Fibroblast of the conjunctiva (primary cell): ENCODE results near the gene DCAF17.
"Not testable (repeated sequence)": the region's sequence is repeated elsewhere in the genome, so short reads cannot be mapped to it uniquely, and the experiment has no call there.

ENCODE experiments used
- DNase-seq: peaks from one replicate; pipeline ENCODE4 v3.0.0-alpha.2; 2010; ENCODE audit warnings: low read depth

Gene DCAF17

GRCh38 chr2:171459498-171459897 is 25.5 kb downstream of the DCAF17 start:
- DNase-seq = no peak

- no peak for DNase-seq
These were observed 26.5 kb downstream of the DCAF17 start for GRCh38 chr2:171460537-171460936.

GRCh38 chr2:171469176-171469575 is 35.1 kb downstream of the DCAF17 start:
- DNase-seq = no peak

- DNase-seq = no peak
These were observed 36.1 kb downstream of the DCAF17 start for GRCh38 chr2:171470129-171470528.

GRCh38 chr2:171475979-171476378 is 42.0 kb downstream of the DCAF17 start:
- DNase-seq = no peak

- no peak for DNase-seq
These were observed 44.3 kb downstream of the DCAF17 start for GRCh38 chr2:171478345-171478744.

- no peak for DNase-seq
These were observed 45.3 kb downstream of the DCAF17 start for GRCh38 chr2:171479154-171479814.

GRCh38 chr2:171480908-171481307 is 46.9 kb downstream of the DCAF17 start:
- DNase-seq = no peak

- DNase-seq = no peak
These were observed 48.3 kb downstream of the DCAF17 start for GRCh38 chr2:171482308-171482707.

- DNase-seq = no peak
These were observed 48.9 kb downstream of the DCAF17 start for GRCh38 chr2:171482877-171483276.

GRCh38 chr2:171483793-171484192 is 49.8 kb downstream of the DCAF17 start:
- DNase-seq = no peak

GRCh38 chr2:171485116-171485515 is 51.1 kb downstream of the DCAF17 start:
- no peak for DNase-seq

GRCh38 chr2:171487201-171487600 is 53.2 kb downstream of the DCAF17 start:
- DNase-seq = no peak

GRCh38 chr2:171487803-171488259 is 53.8 kb downstream of the DCAF17 start:
- no peak for DNase-seq

GRCh38 chr2:171490577-171490976 is 56.6 kb downstream of the DCAF17 start:
- no peak for DNase-seq

GRCh38 chr2:171491292-171491691 is 57.3 kb downstream of the DCAF17 start:
- DNase-seq = no peak

GRCh38 chr2:171492664-171493063 is 58.6 kb downstream of the DCAF17 start:
- no peak for DNase-seq

- DNase-seq = not testable (repeated sequence)
These were observed 63.6 kb downstream of the DCAF17 start for GRCh38 chr2:171497664-171498063.

- DNase-seq = no peak
These were observed 71.3 kb downstream of the DCAF17 start for GRCh38 chr2:171505374-171505773.

GRCh38 chr2:171509945-171510731 is 76.1 kb downstream of the DCAF17 start:
- DNase-seq = no peak

GRCh38 chr2:171512014-171512413 is 78.0 kb downstream of the DCAF17 start:
- DNase-seq = no peak

GRCh38 chr2:171512683-171513195 is 78.7 kb downstream of the DCAF17 start:
- DNase-seq = no peak

- no peak for DNase-seq
These were observed 79.7 kb downstream of the DCAF17 start for GRCh38 chr2:171513719-171514160.
